Peyer's patch (tissue), 4 donors: ENCODE measurements around the gene KCNJ6. TPM values are rescaled to one million over a fixed set of nuclear protein-coding genes. Genes with fewer than 3 reads are reported as not detected.

Experiments
- DNase-seq, 3 donors: peaks; one replicate each; pipeline ENCODE4 v3.0.0-alpha.2; 2017 to 2019
- H3K27ac ChIP-seq, 4 donors: fragments of 200-600 bp; sonication (generic); one replicate each; pipeline ENCODE4 v1.5.1; 2016 to 2019
- H3K27me3 ChIP-seq, 2 donors: fragments of 200-600 bp; sonication (generic); one replicate each; pipeline ENCODE4 v1.5.1; 2019
- H3K36me3 ChIP-seq, 3 donors: fragments of 200-600 bp; sonication (generic); one replicate each; pipeline ENCODE4 v1.5.1; 2016 to 2019
- H3K4me1 ChIP-seq, 4 donors: fragments of 200-600 bp; sonication (generic); one replicate each; pipeline ENCODE4 v1.5.1; 2016 to 2019
- H3K4me3 ChIP-seq, 4 donors: fragments of 200-600 bp; sonication (generic); 1 replicate in 3 of 4; 2 replicates in 1 of 4; pipeline ENCODE4 v1.5.1; 2016 to 2019; ENCODE audit warnings: mild to moderate bottlenecking in 1 of 4
- H3K9me3 ChIP-seq, 4 donors: fragments of 200-600 bp; sonication (generic); one replicate each; pipeline ENCODE4 v1.5.1; 2016 to 2019; ENCODE audit warnings: mild to moderate bottlenecking in 1 of 4
- CTCF ChIP-seq, 6 experiments: fragments of 450-650 bp in 4 of 6; fragments of 200-600 bp in 2 of 6; sonication (generic) in 1 of 6; IDR thresholded peaks; one replicate each; pipeline ENCODE4 v1.5.1; 2017 to 2019; ENCODE audit warnings: antibody characterized with exemption in 6 of 6, mild to moderate bottlenecking in 3 of 6, moderate library complexity in 1 of 6
- POLR2A ChIP-seq, 2 donors: fragments of 450-650 bp; IDR thresholded peaks; one replicate each; pipeline ENCODE4 v1.5.1; 2017; ENCODE audit warnings: antibody characterized with exemption in 2 of 2, mild to moderate bottlenecking in 2 of 2, moderate library complexity in 2 of 2
- total RNA-seq, 4 donors: library from RNA; depleted of rRNA; stranded (reverse); fragments of >200 nt; gene quantifications; one replicate each; pipeline ENCODE4 v1.1.0, GENCODE V29; 2016

The KCNJ6 gene
- total RNA-seq, 4 donors from 2014 or later = 0.13 to 0.83 (median 0.28) TPM

GRCh38 chr21:37684547-37684946 lies 231.7 kb downstream of the KCNJ6 start:
- Histone ChIP-seq H3K4me3 (no peak overlapping the region), H3K27me3 (no peaks in the 10 kb centered on the region), H3K4me1 (no peaks in the 10 kb centered on the region), H3K27ac (no peak overlapping the region), H3K9me3 (no peaks in the 10 kb centered on the region), H3K36me3 (no peaks in the 10 kb centered on the region)
- no peak for TF ChIP-seq POLR2A (IDR thresholded peaks at IDR 0.05)
- no peak for TF ChIP-seq CTCF (IDR thresholded peaks at IDR 0.05)
- DNase-seq = no peak

GRCh38 chr21:37684115-37684493 lies 232.2 kb downstream of the KCNJ6 start:
- Histone ChIP-seq H3K9me3 (no peaks in the 10 kb centered on the region), H3K36me3 (no peaks in the 10 kb centered on the region), H3K4me1 (no peaks in the 10 kb centered on the region), H3K27ac (no peak overlapping the region), H3K4me3 (no peak overlapping the region), H3K27me3 (no peaks in the 10 kb centered on the region)
- no peak for DNase-seq
- no peak for TF ChIP-seq CTCF (IDR thresholded peaks at IDR 0.05)
- TF ChIP-seq POLR2A (IDR thresholded peaks at IDR 0.05) = no peak

GRCh38 chr21:37683396-37684114 lies 232.7 kb downstream of the KCNJ6 start:
- DNase-seq = no peak
- Histone ChIP-seq H3K9me3 (no peaks in the 10 kb centered on the region), H3K36me3 (no peaks in the 10 kb centered on the region), H3K27ac (no peak overlapping the region), H3K4me3 (no peak overlapping the region), H3K4me1 (no peaks in the 10 kb centered on the region), H3K27me3 (no peaks in the 10 kb centered on the region)
- no peak for TF ChIP-seq POLR2A (IDR thresholded peaks at IDR 0.05)
- no peak for TF ChIP-seq CTCF (IDR thresholded peaks at IDR 0.05)

- no peaks in the 10 kb centered on the region for H3K4me1 ChIP-seq
- no peaks in the 10 kb centered on the region for H3K27me3 ChIP-seq
- no peak overlapping the region for H3K4me3 ChIP-seq
- H3K9me3 ChIP-seq = no peaks in the 10 kb centered on the region
- no peaks in the 10 kb centered on the region for H3K36me3 ChIP-seq
- no peak overlapping the region for H3K27ac ChIP-seq
- no peak for DNase-seq
- TF ChIP-seq CTCF (IDR thresholded peaks at IDR 0.05) (no peak), POLR2A (IDR thresholded peaks at IDR 0.05) (no peak)
Observed at GRCh38 chr21:37682966-37683365, 233.3 kb downstream of the KCNJ6 start.

GRCh38 chr21:37677006-37677405 lies 239.3 kb downstream of the KCNJ6 start:
- Histone ChIP-seq H3K27ac (no peak overlapping the region), H3K27me3 (no peaks in the 10 kb centered on the region), H3K4me3 (no peak overlapping the region), H3K4me1 (no peaks in the 10 kb centered on the region), H3K36me3 (no peaks in the 10 kb centered on the region), H3K9me3 (no peaks in the 10 kb centered on the region)
- DNase-seq = no peak
- no peak for TF ChIP-seq CTCF (IDR thresholded peaks at IDR 0.05)
- TF ChIP-seq POLR2A (IDR thresholded peaks at IDR 0.05) = no peak
